HG03571 (cell line): Measurements from ENCODE around the gene AMY2B.
"Not testable (repeated sequence)": the region's sequence is repeated elsewhere in the genome, so short reads cannot be mapped to it uniquely, and the experiment has no call there.

Experiments
- ATAC-seq: cut with Tn5 transposase; IDR thresholded peaks from one replicate; pipeline ENCODE4 v1.9.1; 2021; ENCODE audit not compliant: unreplicated experiment

AMY2B gene

DNA sequence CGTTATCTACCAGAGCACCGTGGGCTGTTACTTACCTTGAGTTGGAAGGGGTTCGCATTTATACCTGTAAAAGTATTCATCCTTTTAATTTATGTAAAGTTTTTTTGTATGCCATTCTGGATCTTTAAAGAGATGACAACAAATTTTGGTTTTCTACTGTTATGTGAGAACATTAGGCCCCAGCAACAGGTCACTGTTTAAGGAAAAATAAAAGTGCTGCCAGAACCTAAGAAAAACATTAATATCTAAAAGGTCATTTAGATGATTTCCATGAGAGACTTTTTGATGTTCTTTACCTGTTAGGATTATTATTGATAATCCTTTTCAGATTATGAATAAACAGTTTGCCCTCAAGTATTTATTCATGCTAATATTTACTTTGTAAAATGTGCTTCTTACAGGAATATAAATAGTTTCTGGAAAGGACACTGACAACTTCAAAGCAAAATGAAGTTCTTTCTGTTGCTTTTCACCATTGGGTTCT lies 45.6 kb downstream of the AMY2B start, which contains the start of gene AMY2A:
Gene AMY2A (plus strand): TSS at position 434 of the 484 bp plus-strand sequence. CDS start 14 bp downstream, at position 448.
- not testable (repeated sequence) for ATAC-seq

DNA sequence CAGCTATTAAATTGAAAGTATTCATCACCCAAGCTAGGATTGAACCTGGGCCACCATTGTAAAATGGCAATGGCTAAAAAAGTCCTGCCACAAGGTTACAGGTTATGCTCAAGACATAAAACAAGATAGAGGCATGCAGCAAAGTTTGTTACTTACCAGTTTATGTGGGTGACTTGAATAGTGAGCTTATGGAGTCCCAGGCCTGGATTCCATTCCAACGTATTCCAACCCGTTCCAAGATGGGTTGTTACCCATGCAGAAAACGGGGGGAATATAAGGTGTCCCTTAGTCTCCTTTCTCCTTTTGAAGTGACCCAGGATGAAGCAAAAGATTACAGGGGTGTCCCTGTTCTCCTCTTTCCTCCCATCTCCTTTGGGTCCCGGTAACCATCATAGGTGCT lies 56.0 kb downstream of the AMY2B start:
- not testable (repeated sequence) for ATAC-seq
